Central memory CD8-positive, alpha-beta T cell (primary cell): ENCODE data around the gene RANBP2.
"Not testable (repeated sequence)": the region's sequence is repeated elsewhere in the genome, so short reads cannot be mapped to it uniquely, and the experiment has no call there.

Source experiments
- ATAC-seq: fragments of 150-1000 bp; cut with Tn5 transposase; replicated peaks from 2 replicates; pipeline ENCODE4 v1.10.0; 2022; ENCODE audit warnings: mild to moderate bottlenecking, moderate FRiP score, moderate number of reproducible peaks; ENCODE audit not compliant: poor library complexity, severe bottlenecking; ENCODE audit errors: extremely low read depth
- DNase-seq, 2 donors: peaks; one replicate each; pipeline ENCODE4 v3.0.0; 2021; ENCODE audit warnings: low spot score in 2 of 2
- H3K27ac Mint-ChIP-seq: one replicate; pipeline ENCODE4 v1.8.0; 2022; ENCODE audit warnings: low read depth, mild to moderate bottlenecking, moderate library complexity, mixed read lengths
- H3K27me3 Mint-ChIP-seq: one replicate; pipeline ENCODE4 v1.8.0; 2022; ENCODE audit warnings: mixed read lengths
- H3K36me3 Mint-ChIP-seq: one replicate; pipeline ENCODE4 v1.8.0; 2022; ENCODE audit warnings: mild to moderate bottlenecking, moderate library complexity, mixed read lengths; ENCODE audit not compliant: insufficient read depth
- H3K4me1 Mint-ChIP-seq: one replicate; pipeline ENCODE4 v1.8.0; 2022; ENCODE audit warnings: mixed read lengths
- H3K4me3 Mint-ChIP-seq: one replicate; pipeline ENCODE4 v1.8.0; 2022; ENCODE audit warnings: mild to moderate bottlenecking, moderate library complexity, mixed read lengths
- H3K9me3 Mint-ChIP-seq: one replicate; pipeline ENCODE4 v1.8.0; 2022; ENCODE audit warnings: mixed read lengths

Gene RANBP2

GRCh38 chr2:108719149-108720044 lies at the start of gene RANBP2:
Gene RANBP2 (plus strand): TSS chr2:108719482. CDS start chr2:108719607, 125 bp downstream.
- Mint-ChIP-seq H3K36me3 (peaks cover 17% of the 10 kb centered on the region), H3K4me3 (peak within 1 kb of the TSS; percentile 95), H3K27me3 (no peaks in the 10 kb centered on the region), H3K9me3 (no peaks in the 10 kb centered on the region), H3K4me1 (peaks cover 16% of the 10 kb centered on the region), H3K27ac (peak within 1 kb of the TSS; percentile 98)
- peak; percentile 84 to 93 for DNase-seq
- ATAC-seq, result peak; percentile 92

- not testable (repeated sequence) for H3K4me3 Mint-ChIP-seq, H3K27ac Mint-ChIP-seq, H3K27me3 Mint-ChIP-seq, H3K9me3 Mint-ChIP-seq, H3K4me1 Mint-ChIP-seq, ATAC-seq, DNase-seq
- H3K36me3 Mint-ChIP-seq, result peaks cover 13% of the 10 kb centered on the region
These were observed 49.0 kb upstream of the RANBP2 start for GRCh38 chr2:108670282-108670681.

GRCh38 chr2:108672200-108672805 lies 47.0 kb upstream of the RANBP2 start:
- not testable (repeated sequence) for H3K4me3 Mint-ChIP-seq, H3K27ac Mint-ChIP-seq, H3K9me3 Mint-ChIP-seq, H3K4me1 Mint-ChIP-seq, DNase-seq, H3K27me3 Mint-ChIP-seq, ATAC-seq
- peaks cover 22% of the 10 kb centered on the region for H3K36me3 Mint-ChIP-seq

- DNase-seq, H3K27ac Mint-ChIP-seq, H3K9me3 Mint-ChIP-seq, H3K4me3 Mint-ChIP-seq, H3K4me1 Mint-ChIP-seq, H3K27me3 Mint-ChIP-seq, ATAC-seq: not testable (repeated sequence)
- H3K36me3 Mint-ChIP-seq, result peaks cover 42% of the 10 kb centered on the region
These were observed 42.8 kb upstream of the RANBP2 start for GRCh38 chr2:108676522-108676921.

GRCh38 chr2:108677239-108677744 lies 42.0 kb upstream of the RANBP2 start:
- H3K27me3 Mint-ChIP-seq, H3K27ac Mint-ChIP-seq, DNase-seq, H3K4me1 Mint-ChIP-seq, H3K9me3 Mint-ChIP-seq, H3K4me3 Mint-ChIP-seq, ATAC-seq: not testable (repeated sequence)
- H3K36me3 Mint-ChIP-seq, result peaks cover 47% of the 10 kb centered on the region

GRCh38 chr2:108678198-108678651 lies 41.1 kb upstream of the RANBP2 start:
- not testable (repeated sequence) for ATAC-seq, DNase-seq, H3K27ac Mint-ChIP-seq, H3K4me3 Mint-ChIP-seq, H3K27me3 Mint-ChIP-seq, H3K4me1 Mint-ChIP-seq, H3K9me3 Mint-ChIP-seq
- peaks cover 44% of the 10 kb centered on the region for H3K36me3 Mint-ChIP-seq

GRCh38 chr2:108680805-108681204 lies 38.5 kb upstream of the RANBP2 start:
- DNase-seq, H3K27ac Mint-ChIP-seq, H3K4me3 Mint-ChIP-seq, H3K9me3 Mint-ChIP-seq, H3K4me1 Mint-ChIP-seq, H3K27me3 Mint-ChIP-seq, ATAC-seq: not testable (repeated sequence)
- H3K36me3 Mint-ChIP-seq, result peaks cover 35% of the 10 kb centered on the region

GRCh38 chr2:108688818-108689756 lies 30.2 kb upstream of the RANBP2 start:
- H3K27me3 Mint-ChIP-seq, H3K4me3 Mint-ChIP-seq, H3K4me1 Mint-ChIP-seq, DNase-seq, ATAC-seq, H3K9me3 Mint-ChIP-seq, H3K27ac Mint-ChIP-seq, H3K36me3 Mint-ChIP-seq: not testable (repeated sequence)

GRCh38 chr2:108690001-108690400 lies 29.3 kb upstream of the RANBP2 start:
- ATAC-seq, result peak; percentile 71
- H3K27ac Mint-ChIP-seq, H3K4me1 Mint-ChIP-seq, H3K27me3 Mint-ChIP-seq, DNase-seq, H3K4me3 Mint-ChIP-seq, H3K9me3 Mint-ChIP-seq, H3K36me3 Mint-ChIP-seq: not testable (repeated sequence)

- no peaks in the 10 kb centered on the region for H3K9me3 Mint-ChIP-seq
These were observed 27.8 kb upstream of the RANBP2 start for GRCh38 chr2:108691447-108691846.

GRCh38 chr2:108701208-108701607 lies 18.1 kb upstream of the RANBP2 start:
- Mint-ChIP-seq H3K4me3 (no peak overlapping the region), H3K27me3 (no peaks in the 10 kb centered on the region), H3K27ac (no peak overlapping the region), H3K9me3 (no peaks in the 10 kb centered on the region), H3K4me1 (no peaks in the 10 kb centered on the region), H3K36me3 (no peaks in the 10 kb centered on the region)
- no peak for ATAC-seq
- DNase-seq, result no peak

More at GRCh38 chr2:108691447-108691846, 27.8 kb upstream of the RANBP2 start:
- Mint-ChIP-seq H3K4me1 (no peaks in the 10 kb centered on the region), H3K4me3 (no peak overlapping the region), H3K27ac (no peak overlapping the region), H3K36me3 (no peaks in the 10 kb centered on the region), H3K27me3 (no peaks in the 10 kb centered on the region)
- DNase-seq (no peak), ATAC-seq (no peak)

- H3K4me1 Mint-ChIP-seq, result no peaks in the 10 kb centered on the region
- no peak for DNase-seq
- no peaks in the 10 kb centered on the region for H3K36me3 Mint-ChIP-seq
These were observed 17.5 kb upstream of the RANBP2 start for GRCh38 chr2:108701806-108702205.

More at GRCh38 chr2:108701806-108702205, 17.5 kb upstream of the RANBP2 start:
- Mint-ChIP-seq H3K9me3 (no peaks in the 10 kb centered on the region), H3K27me3 (no peaks in the 10 kb centered on the region), H3K4me3 (no peak overlapping the region), H3K27ac (no peak overlapping the region)
- no peak for ATAC-seq
